Upper lobe of left lung (tissue), 4 donors: Measurements from ENCODE around the gene GALNT2.

ENCODE experiments used
- EP300 ChIP-seq, 4 donors: sonication (generic); formaldehyde crosslinking; IDR thresholded peaks; one replicate each; pipeline ENCODE4 v1.5.1; 2017; ENCODE audit warnings: antibody characterized with exemption in 4 of 4, control low read depth in 2 of 4
- POLR2A ChIP-seq, 4 donors: fragments of 450-650 bp; IDR thresholded peaks; one replicate each; pipeline ENCODE4 v1.5.1; 2016 to 2017; ENCODE audit warnings: antibody characterized with exemption in 4 of 4, mild to moderate bottlenecking in 2 of 4
- POLR2AphosphoS5 ChIP-seq, 2 donors: sonication (generic); formaldehyde crosslinking; IDR thresholded peaks; one replicate each; pipeline ENCODE4 v1.5.1; 2017; ENCODE audit warnings: antibody characterized with exemption in 2 of 2
- TF ChIP-seq, protein P1 (sequence below), 6 experiments: fragments of 450-650 bp in 4 of 6; fragments of 200-600 bp in 2 of 6; sonication (generic) in 2 of 6; IDR thresholded peaks; one replicate each; pipeline ENCODE4 v1.5.1; 2016 to 2019; ENCODE audit warnings: antibody characterized with exemption in 6 of 6

DNA sequence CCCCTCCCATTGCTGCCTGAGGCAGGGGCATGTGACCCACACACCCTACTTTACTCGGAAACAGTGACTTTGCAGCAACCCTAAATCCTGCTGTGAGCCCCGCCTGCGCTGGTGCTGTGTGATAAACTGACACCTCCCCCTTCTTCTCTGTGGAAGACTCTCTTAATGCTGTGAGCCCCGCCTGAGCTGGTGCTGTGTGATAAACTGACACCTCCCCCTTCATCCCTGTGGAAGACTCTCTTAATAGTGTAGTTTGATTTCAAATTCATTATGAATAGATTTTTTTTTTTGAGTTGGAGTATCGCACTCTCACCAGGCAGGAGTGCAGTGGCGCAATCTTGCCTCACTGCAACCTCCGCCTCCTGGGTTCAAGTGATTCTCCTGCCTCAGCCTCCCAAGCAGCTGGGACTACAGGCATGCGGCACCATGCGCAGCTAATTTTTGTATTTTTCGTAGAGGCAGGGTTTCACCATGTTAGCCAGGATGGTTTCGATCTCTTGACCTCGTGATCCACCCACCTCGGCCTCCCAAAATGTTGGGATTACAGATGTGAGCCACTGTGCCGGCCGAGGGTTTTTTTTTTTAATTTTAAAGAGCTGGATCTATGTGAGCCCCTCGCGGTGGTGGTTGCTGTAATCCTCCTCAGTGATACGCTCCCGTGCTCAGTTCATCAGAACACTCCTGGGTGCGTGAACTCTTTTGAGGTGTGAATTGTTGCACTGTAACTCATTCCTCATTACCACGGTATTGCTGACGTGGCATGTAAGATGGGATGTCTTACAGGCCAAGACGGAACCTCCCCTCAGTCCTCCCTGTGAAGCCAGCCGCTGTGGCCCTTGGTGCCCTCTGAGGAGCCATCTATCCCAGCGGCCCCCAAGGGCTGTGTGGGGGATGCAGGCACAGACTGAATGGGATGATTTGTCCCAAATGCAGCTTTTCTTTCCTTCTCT lies 60.3 kb downstream of the GALNT2 start:
- TF ChIP-seq, protein P1, sequence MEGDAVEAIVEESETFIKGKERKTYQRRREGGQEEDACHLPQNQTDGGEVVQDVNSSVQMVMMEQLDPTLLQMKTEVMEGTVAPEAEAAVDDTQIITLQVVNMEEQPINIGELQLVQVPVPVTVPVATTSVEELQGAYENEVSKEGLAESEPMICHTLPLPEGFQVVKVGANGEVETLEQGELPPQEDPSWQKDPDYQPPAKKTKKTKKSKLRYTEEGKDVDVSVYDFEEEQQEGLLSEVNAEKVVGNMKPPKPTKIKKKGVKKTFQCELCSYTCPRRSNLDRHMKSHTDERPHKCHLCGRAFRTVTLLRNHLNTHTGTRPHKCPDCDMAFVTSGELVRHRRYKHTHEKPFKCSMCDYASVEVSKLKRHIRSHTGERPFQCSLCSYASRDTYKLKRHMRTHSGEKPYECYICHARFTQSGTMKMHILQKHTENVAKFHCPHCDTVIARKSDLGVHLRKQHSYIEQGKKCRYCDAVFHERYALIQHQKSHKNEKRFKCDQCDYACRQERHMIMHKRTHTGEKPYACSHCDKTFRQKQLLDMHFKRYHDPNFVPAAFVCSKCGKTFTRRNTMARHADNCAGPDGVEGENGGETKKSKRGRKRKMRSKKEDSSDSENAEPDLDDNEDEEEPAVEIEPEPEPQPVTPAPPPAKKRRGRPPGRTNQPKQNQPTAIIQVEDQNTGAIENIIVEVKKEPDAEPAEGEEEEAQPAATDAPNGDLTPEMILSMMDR (IDR thresholded peaks at IDR 0.05) = no peak
- no peak for TF ChIP-seq POLR2A (IDR thresholded peaks at IDR 0.05)
- TF ChIP-seq POLR2AphosphoS5 (IDR thresholded peaks at IDR 0.05) = no peak
- TF ChIP-seq EP300 (IDR thresholded peaks at IDR 0.05) = no peak
